ENCODE results near the gene DIPK1C. TPM values are rescaled to one million over a fixed set of nuclear protein-coding genes. Genes with fewer than 3 reads are reported as not detected.

The DIPK1C gene
- total and polyA plus RNA-seq, 9 of the 15 experiments (the other 6 are each of a cell fraction or from before 2014, with no cell fraction given) = 0.04 to 0.32 (median 0.15) TPM; not detected in 2

DNA sequence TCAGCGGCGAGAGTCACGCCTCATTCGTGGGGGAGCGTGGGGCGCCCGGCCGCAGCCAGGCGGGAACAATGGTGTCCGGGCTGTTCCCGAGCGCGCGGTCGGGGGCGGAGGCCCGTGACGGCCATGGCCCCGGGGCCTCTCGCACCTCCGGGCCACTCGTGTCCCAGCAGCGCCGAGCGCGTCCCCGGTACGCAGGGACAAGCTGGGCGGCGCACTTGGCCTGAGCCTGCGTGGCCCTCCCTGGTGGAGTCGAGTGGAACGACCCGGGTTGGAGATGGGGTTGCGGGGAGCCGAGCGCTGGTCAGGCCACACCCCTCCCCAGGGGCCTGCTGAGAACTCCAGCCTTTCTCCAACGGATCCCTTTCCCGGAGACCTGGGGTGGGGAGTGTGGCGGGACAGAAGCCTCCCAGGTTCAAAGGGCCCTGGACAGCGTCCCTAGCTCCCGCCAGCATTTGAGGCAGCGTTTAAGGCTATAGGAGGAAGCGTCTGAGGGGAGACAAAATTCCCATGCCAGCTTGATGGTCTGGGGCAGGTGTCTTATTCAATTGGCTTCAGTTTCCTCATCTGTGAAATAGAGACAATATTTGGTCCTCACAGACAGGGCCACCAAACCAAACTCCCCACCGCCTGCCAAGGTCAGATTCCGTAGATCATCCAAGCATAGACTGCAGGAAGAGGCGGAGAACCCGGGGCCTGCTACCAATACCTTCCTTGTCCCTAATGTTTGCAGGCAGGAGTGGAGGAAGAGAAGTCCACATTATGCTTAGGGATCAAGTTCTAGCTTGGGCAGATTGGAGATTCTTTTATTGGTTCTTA is 39.6 kb upstream of the DIPK1C start:
- Histone ChIP-seq H3K9ac (ENCODE audit: insufficient read depth in 1 of 2, low read depth in 2 of 2, low read length in 2 of 2) (peak overlapping the region; percentile 90 to 92), H3K9me3 (replicated peaks; ENCODE audit: control insufficient read depth, insufficient read depth, low read depth, low read length) (no peaks in the 10 kb centered on the region), H3K79me2 (ENCODE audit: control insufficient read depth, insufficient read depth, low read length) (peaks cover 44% of the 10 kb centered on the region), H3K4me1 (replicated peaks in 1 of 2; ENCODE audit: control insufficient read depth in 2 of 2, insufficient read depth in 2 of 2, low read length in 2 of 2) (peaks cover 13 to 19% of the 10 kb centered on the region in 2 experiments; a peak in 4 of 5 replicates), H3K4me3 (peak overlapping the region; percentile 80), H2AFZ (ENCODE audit: low read depth, low read length) (peak overlapping the region; percentile 89), H3K36me3 (ENCODE audit: control insufficient read depth, insufficient read depth, low read length) (peaks cover 34% of the 10 kb centered on the region; the same call in 2 of the 3 replicates), H3K27ac (ENCODE audit: extremely low read depth, low read depth, low read length) (peak overlapping the region; percentile 93), H3K27me3 (ENCODE audit: control insufficient read depth in 2 of 2, insufficient read depth in 2 of 2, low read length in 2 of 2) (no peaks in the 10 kb centered on the region), H3K4me2 (ENCODE audit: insufficient read depth, low read length) (peak overlapping the region; percentile 87), H3K9me1 (ENCODE audit: control insufficient read depth, insufficient read depth, low read length) (no peaks in the 10 kb centered on the region), H4K20me1 (replicated peaks; ENCODE audit: control insufficient read depth, insufficient read depth, low read length) (no peaks in the 10 kb centered on the region)
- peak in 2 of 4 experiments; percentile 57 to 71 for DNase-seq (ENCODE audit: extremely low read depth in 1 of 4, low spot score in 3 of 4)
- ChIA-PET POLR2A (interaction anchor here (0.6 to 1.5 kb wide), 4 partner anchors 12 to 221 kb away, joined by 3 to 5 read pairs (median 3); no protein-coding TSS in a partner anchor), CTCF (ENCODE audit: low intra/inter-chr PET ratio) (no interaction called here)
- no TSS peak for BruUV-seq (replicated peaks)
- FAIRE-seq = no peak
- WGBS (ENCODE audit: insufficient coverage, low coverage, missing lambda C conversion rate) = 3% methylated on average over 20 of the region's 48 CpGs
- ATAC-seq = peak; percentile 87
- intact Hi-C loops (cut with micrococcal nuclease) (loop anchor here (5.0 kb wide), 2 partner anchors 56 to 1234 kb away; no protein-coding TSS in a partner anchor), in situ Hi-C loops (cut with MboI) (no loop called here)
- TF ChIP-seq POLR2G (IDR thresholded peaks at IDR 0.05; ENCODE audit: low read depth, low read length) (peak; percentile 59), CREB3L1 (IDR thresholded peaks at IDR 0.05; ENCODE audit: borderline replicate concordance, low read depth) (peak; percentile 28; the same call in 1 of the 2 replicates), TAF1 (IDR thresholded peaks at IDR 0.05; ENCODE audit: control insufficient read depth, extremely low read depth, insufficient read depth, low read length, severe bottlenecking) (peak; percentile 19), JUND (IDR thresholded peaks at IDR 0.05; ENCODE audit: borderline replicate concordance, low read depth, low read length) (peak; percentile 16; the same call in 1 of the 2 replicates), JUND (tag; IDR thresholded peaks at IDR 0.05; ENCODE audit: borderline replicate concordance, low read depth, low read length) (no peak), EP400 (IDR thresholded peaks at IDR 0.05) (peak; percentile 2; the same call in 1 of the 2 replicates), PHF20 (IDR thresholded peaks at IDR 0.05; ENCODE audit: partially characterized antibody) (peak; percentile 79), ZFPM2 (CRISPR knock-in tag; IDR thresholded peaks at IDR 0.05) (no peak), CC2D1A (IDR thresholded peaks at IDR 0.05) (no peak), FOXM1 (IDR thresholded peaks at IDR 0.05; ENCODE audit: low read depth) (no peak), FOXM1 (CRISPR knock-in tag; IDR thresholded peaks at IDR 0.05; ENCODE audit: low read depth) (0 out of 2 replicates have a peak, but pooled peaks have one; percentile 25), CXXC5 (CRISPR knock-in tag; IDR thresholded peaks at IDR 0.05) (peak; percentile 44; the same call in 1 of the 2 replicates), ARID4B (CRISPR knock-in tag; IDR thresholded peaks at IDR 0.05) (peak; percentile 79)
- TF ChIP-seq, protein P1, sequence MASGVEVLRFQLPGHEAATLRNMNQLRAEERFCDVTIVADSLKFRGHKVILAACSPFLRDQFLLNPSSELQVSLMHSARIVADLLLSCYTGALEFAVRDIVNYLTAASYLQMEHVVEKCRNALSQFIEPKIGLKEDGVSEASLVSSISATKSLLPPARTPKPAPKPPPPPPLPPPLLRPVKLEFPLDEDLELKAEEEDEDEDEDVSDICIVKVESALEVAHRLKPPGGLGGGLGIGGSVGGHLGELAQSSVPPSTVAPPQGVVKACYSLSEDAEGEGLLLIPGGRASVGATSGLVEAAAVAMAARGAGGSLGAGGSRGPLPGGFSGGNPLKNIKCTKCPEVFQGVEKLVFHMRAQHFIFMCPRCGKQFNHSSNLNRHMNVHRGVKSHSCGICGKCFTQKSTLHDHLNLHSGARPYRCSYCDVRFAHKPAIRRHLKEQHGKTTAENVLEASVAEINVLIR (CRISPR knock-in tag; IDR thresholded peaks at IDR 0.05) = no peak
